HG03439 (cell line): ENCODE results near the gene PLXNC1.
A peak's percentile ranks its signal among the peaks of the same experiment; 100 is the strongest.

Experiments used
- ATAC-seq: cut with Tn5 transposase; IDR thresholded peaks from one replicate; pipeline ENCODE4 v1.9.1; 2021; ENCODE audit warnings: mild to moderate bottlenecking, moderate library complexity; ENCODE audit not compliant: unreplicated experiment

Gene PLXNC1

DNA sequence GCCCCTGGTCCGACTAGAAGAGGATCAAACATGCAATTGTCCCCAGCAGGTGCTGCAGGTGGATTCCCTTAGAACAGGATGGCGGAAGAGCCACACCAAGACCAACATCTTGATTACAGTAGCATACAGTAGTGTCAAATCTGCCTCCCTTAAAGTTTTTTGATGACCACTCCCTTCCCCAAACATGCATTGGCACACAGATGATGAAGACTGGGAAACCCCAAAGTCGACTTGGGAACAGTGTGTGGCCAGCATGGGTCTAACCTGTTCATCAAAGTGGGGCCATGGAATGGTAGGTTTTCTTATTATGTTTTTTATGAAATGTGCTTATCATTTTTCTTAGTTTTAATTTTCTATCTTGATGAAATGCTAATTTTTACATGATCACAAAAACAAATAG is 8.8 kb downstream of the PLXNC1 start:
- no peak for ATAC-seq

DNA sequence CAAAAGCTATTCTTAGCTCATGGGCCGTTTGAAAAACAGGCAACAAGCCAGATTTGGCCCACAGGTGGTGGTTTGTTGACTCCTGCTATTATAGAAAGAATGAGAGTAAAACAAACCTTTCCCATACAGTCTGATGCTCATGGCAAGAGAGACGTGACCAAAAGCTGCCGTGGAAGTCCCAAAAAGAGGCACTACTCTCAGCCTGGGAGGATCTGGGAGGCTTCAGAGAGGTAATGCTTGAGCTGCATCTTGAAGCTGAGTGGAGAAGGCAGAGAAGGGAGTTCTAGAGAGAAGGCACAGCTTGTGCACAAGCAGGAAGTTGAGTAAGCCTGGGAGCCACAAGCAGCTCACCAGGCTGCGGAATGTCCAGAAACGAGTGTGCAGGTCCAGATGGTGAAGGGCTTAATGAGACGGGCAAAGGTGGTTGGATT is 9.6 kb downstream of the PLXNC1 start:
- peak; percentile 69 for ATAC-seq

- ATAC-seq: no peak
Measured at GRCh38 chr12:94158666-94159065, 10.3 kb downstream of the PLXNC1 start.

DNA sequence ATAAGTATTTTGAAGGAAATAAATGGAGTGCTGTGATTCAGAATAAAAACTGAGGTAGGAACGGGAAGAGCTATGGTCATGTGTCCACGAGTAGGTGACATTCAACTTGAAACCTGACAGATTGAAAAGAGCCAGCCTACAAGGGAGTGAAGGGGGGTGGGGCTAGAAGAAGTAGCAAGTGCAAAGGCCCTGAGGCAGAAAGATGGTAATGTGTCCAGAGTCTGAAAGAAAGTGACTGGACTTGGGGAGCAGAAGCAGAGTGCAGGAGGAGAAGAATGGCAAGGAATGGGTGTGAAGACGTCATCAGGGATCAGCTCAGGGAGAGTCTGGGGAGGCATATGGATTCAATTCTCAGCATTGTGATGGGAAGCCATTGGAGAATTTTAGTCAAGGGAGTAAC is 13.7 kb downstream of the PLXNC1 start:
- ATAC-seq: no peak

GRCh38 chr12:94163850-94164249 is 15.5 kb downstream of the PLXNC1 start:
- no peak for ATAC-seq

DNA sequence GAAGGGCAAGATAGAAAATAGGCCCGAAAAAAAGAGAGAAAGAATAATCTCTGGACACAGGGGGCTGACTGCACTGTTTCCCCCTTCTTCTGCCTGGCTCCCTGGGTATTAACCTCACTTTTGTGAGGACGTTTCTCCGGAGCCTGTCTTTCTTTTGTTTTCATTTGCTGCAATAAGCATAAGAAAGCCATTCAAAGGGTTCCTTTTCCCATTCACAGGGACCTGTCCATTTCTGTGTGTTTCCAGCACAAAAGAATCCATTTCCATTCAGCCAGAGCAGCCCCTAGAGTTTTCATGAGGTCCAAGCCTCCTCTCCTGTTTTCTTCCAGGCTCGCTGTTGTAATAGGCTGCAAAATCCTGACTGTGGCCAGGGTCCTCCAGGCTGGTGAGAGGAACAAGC is 16.8 kb downstream of the PLXNC1 start:
- no peak for ATAC-seq

DNA sequence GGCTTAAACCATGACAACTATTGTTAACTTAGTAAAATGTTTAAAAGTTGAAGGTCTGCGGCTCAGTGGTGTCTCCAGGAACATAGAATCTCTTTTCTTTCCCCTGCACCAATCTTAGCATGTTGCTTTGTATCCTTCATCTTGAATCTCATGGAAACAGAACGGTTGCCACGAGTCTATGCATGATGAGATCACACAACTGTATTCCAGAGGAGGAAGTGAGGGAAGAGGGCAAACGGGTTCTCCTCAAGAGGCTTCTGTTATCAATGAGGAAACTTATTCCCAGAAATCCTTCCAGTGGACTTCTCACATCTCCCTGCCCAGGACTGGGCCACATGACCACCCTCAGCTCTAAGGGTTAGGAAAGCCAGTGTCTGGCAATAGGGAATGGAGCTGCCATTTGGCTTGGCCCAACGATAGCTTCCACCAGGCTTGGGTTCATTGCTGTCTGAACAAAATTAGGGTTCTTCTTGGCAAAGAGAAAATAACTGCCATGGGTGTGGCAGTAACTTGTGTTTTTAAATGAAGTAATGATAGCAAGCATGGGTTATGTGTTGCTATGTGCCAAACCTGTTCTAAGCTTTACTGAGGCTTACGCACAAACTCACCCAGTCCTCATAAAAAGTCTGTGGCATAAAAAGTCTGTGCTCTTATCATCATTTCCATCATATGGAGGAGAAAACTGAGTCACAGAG is 17.4 kb downstream of the PLXNC1 start:
- ATAC-seq: no peak

- ATAC-seq: no peak
Measured at GRCh38 chr12:94167071-94167755, 18.8 kb downstream of the PLXNC1 start.

- no peak for ATAC-seq
Measured at GRCh38 chr12:94167756-94168416, 19.5 kb downstream of the PLXNC1 start.

- no peak for ATAC-seq
Measured at GRCh38 chr12:94169495-94169894, 21.1 kb downstream of the PLXNC1 start.

DNA sequence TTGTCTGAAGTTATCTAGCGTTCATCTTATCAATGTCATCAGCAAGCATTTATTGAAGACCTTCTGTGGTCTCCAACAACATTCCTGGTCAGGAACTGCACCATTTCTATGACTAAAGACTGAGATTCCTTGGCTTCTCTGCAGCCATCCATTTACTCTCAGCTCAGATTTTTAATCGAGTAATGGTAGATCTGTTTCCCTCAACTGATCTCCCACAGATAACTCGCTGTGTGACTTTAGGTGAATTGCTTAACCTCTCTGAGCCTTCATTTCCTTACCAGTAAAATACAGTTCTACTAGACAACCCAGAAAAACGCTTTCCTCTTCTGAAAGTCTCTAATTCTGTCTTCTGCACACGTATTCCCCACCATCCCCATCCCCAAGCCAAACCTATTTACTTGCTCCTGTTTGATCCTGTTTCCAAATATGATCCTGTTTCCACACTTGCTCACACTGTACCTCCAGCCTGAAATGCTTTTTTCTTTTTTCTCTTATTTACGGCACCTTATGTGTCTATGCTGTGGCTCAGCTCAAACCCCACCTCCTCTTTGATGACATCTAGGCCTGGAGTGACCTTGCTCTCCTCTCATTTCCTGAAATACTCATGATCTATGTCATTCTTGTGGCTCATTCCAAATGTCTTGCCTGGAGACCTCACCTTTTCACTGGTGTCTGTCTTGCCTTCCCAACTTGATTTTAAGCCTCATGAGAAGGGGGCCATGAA is 21.8 kb downstream of the PLXNC1 start:
- ATAC-seq: no peak

DNA sequence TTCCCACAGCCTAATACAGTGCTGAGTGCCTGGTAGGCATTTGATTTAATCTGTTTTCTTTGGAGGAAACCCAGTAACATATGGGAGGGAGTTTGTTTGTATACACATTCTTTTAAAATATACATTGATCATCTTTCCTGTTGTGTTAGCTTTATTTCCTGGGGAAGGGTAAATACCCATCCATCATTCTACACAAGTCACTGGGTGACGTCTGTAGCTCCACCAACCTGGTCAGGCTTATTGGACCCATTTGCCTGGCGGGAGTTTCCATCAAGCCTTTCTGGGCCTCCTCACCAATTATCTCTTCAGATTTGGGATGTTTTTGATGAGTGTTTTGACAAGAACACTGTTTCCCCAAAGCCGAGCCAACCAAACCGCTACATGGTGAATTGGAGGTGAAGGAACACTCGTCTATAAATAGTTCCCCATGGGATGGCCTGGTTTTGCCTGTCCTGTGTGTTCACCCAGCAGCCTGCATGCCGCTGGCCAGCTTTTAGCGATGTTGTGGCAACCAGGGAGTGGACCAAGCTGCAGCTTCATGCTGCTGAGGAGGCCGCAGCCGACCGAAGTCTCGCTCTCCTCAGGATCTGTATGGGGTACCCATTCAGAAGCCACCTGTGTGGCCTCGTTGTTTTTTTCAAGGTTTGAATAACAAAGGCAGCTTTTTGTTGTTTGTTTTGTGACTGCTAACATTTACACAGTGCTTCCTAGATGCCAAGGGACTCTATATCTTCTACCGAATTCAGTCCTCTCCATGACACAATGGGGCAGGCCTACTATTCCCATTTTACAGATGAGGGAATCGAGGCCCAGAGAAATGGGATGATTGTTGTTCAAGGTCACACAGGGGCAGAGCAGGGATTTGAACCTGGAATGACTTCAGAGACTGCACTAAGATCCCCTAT is 22.6 kb downstream of the PLXNC1 start:
- no peak for ATAC-seq

- no peak for ATAC-seq
Measured at GRCh38 chr12:94171595-94171930, 23.2 kb downstream of the PLXNC1 start.

DNA sequence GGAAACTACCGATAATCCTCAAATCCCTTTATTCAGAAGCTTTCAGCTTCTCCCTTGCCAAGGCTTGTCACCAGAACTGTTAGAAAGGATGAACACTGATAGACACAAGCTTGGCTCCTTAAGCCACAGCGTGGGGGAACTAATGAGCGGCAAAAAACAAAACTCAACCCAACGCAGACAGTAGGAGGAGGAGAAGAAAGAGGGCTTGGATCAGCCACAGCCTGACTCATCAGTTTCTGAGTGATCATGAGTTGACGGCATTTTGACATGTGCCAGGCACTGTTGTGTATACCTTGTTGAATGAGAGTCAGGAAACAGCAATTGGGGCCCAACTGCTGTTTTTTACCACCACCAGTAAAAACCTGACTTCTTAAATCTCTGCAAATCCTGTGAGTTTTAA is 23.7 kb downstream of the PLXNC1 start:
- no peak for ATAC-seq

DNA sequence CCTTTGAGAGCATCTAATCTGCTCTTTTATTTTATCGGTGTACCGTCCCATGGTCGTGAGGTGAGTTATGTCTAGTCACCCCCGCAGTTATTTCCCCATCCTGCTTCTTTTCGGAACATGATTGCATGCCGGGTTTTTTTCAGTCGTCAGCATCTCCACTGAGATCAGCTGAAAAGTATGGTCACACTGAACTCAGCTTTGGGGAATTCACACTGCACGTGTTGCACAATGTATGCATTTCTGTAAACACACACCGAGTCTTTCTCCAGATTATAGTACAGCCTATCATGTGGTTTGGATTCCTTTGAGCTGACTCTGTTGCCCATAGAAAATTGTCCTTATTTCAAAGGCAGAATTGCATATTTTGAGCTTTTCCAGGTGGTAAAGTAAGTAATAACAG is 24.6 kb downstream of the PLXNC1 start:
- ATAC-seq: no peak

DNA sequence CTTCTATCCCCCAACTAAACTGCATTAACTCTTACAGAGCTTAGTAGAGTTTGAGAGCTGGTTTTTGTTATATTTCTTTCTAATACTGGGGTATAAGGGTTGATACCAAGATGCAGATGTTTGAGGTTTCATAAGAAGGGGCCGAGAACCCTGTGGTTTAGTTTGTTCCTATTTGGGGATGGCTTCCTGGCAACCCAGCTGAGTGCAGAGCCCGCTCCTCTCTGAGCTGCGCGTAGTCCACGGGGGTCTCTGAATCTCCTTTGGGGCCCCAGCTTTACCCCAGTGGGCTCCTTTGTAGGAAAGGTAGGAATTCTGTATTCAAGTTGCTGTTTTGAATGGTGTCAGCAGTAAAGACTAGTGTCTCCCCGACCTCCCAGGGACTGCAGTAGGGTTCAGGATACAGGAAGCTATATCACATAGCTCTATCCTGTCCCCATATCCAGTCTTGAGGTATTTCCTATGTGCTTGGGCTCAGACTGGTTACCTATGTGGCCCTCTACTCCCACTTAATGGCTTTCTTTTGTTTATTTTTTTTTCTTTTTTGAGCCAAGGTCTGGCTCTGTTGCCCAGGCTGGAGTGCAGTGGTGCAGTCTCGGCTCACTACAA is 25.4 kb downstream of the PLXNC1 start:
- peak; percentile 51 for ATAC-seq

- ATAC-seq: no peak
Measured at GRCh38 chr12:94174576-94174975, 26.2 kb downstream of the PLXNC1 start.

GRCh38 chr12:94175763-94176668 is 27.6 kb downstream of the PLXNC1 start:
- no peak for ATAC-seq

DNA sequence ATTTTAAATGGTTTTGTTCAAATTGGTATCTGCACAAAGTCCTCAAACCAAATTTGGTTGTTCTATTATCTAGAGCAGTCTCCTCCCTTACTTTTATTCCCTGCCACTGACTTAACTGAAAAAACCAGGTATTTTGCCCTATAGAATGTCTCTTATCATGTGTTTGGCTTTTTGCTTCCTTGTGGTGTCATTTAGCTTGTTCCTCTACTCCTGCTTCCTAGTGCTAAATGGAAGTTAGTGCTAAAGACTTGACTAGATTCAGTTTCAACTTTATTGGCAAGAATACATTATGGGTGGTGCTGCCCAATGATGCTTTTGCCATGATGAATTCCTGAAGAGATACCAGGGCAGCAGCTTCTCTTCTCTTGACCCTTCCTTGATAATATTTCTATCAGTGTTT is 29.7 kb downstream of the PLXNC1 start:
- ATAC-seq: no peak
